Measurements from ENCODE around the gene PXDC1.

GRCh38 chr6:3698021-3698420 is 53.5 kb downstream of the PXDC1 start:
- TF ChIP-seq CTCF (IDR thresholded peaks at IDR 0.05), result no peak
- no peak for TF ChIP-seq POLR2A (IDR thresholded peaks at IDR 0.05)

All from stomach (tissue), 4 donors.